GM12872 (cell line): Measurements from ENCODE around the gene C2orf68.

Experiments
- CTCF ChIP-seq: IDR thresholded peaks from 3 replicates; pipeline ENCODE4 v1.5.1; 2011; ENCODE audit warnings: low read depth, mild to moderate bottlenecking, low read length, moderate library complexity; ENCODE audit not compliant: insufficient read depth

C2orf68 gene

GRCh38 chr2:85598594-85599340, 13.1 kb downstream of the C2orf68 start:
- no peak for TF ChIP-seq CTCF

GRCh38 chr2:85597241-85597640, 14.6 kb downstream of the C2orf68 start:
- no peak for TF ChIP-seq CTCF

- no peak for TF ChIP-seq CTCF
Measured at GRCh38 chr2:85596486-85597143, 15.3 kb downstream of the C2orf68 start.

GRCh38 chr2:85596026-85596333, 15.9 kb downstream of the C2orf68 start:
- no peak for TF ChIP-seq CTCF

GRCh38 chr2:85595301-85596025, 16.4 kb downstream of the C2orf68 start, which contains the start of gene RNF181:
TSS of gene RNF181 (plus strand) at chr2:85595745. CDS start at chr2:85595764, 19 bp downstream.
- no peak for TF ChIP-seq CTCF

GRCh38 chr2:85594715-85595300, 17.1 kb downstream of the C2orf68 start:
- no peak for TF ChIP-seq CTCF

- no peak for TF ChIP-seq CTCF
Measured at GRCh38 chr2:85593023-85593422, 18.8 kb downstream of the C2orf68 start.
